HCT116 (cell line): ENCODE results near the gene ICA1L. TPM values are rescaled to one million over a fixed set of nuclear protein-coding genes. Genes with fewer than 3 reads are reported as not detected.
"Not testable (repeated sequence)": the region's sequence is repeated elsewhere in the genome, so short reads cannot be mapped to it uniquely, and the experiment has no call there.

Experiments
- ATAC-seq: fragments of 200-7000 bp; cut with Tn5 transposase; 2 replicates; pipeline ENCODE4 v1.9.1; 2020; ENCODE audit warnings: mild to moderate bottlenecking, moderate library complexity
- BruUV-seq: library from RNA; stranded (reverse); fragments of 400-500 nt; replicated peaks from 2 replicates; lab custom pipeline; 2021; lab: Mats Ljungman, UMichigan
- CTCF ChIA-PET: fragments of 300-600 bp; sonication (Branson Sonifier 250); formaldehyde crosslinking; loops from one replicate; lab custom pipeline; 2021; ENCODE audit warnings: antibody characterized with exemption; lab: Charles Lee
- POLR2A ChIA-PET: fragments of 300-600, 350-600 bp; sonication (Branson Sonifier 250); formaldehyde crosslinking; loops from one replicate; lab custom pipeline; 2021; ENCODE audit warnings: antibody characterized with exemption; lab: Charles Lee
- RAD21 ChIA-PET, 2 experiments: fragments of 300-600 bp; sonication (Branson Sonifier 250); formaldehyde crosslinking; loops; one replicate each; lab custom pipeline; 2023; ENCODE audit warnings: low total read pairs in 2 of 2; ENCODE audit not compliant: uncharacterized antibody in 2 of 2, unreplicated experiment in 2 of 2, low non-redundant PET in 1 of 2; lab: Charles Lee
- DNase-seq: peaks from one replicate; pipeline ENCODE4 v3.0.0-alpha.2; 2010; ENCODE audit warnings: low read depth, low spot score
- H2AFZ ChIP-seq: fragments of 200-600 bp; shearing (Covaris generic), sonication (generic); 2 replicates; pipeline ENCODE4 v1.6.1; 2017; ENCODE audit warnings: low read depth, mixed run types, mixed read lengths, antibody characterized with exemption, low read length; ENCODE audit not compliant: poor library complexity, severe bottlenecking
- H3K27ac ChIP-seq: 2 replicates; pipeline ENCODE4 v1.5.1; 2012; ENCODE audit warnings: low read depth, low read length
- H3K27me3 ChIP-seq: fragments of 200-600 bp; sonication (generic); 2 replicates; pipeline ENCODE4 v1.6.1; 2016; ENCODE audit warnings: mixed run types, low read length, mixed read lengths; ENCODE audit not compliant: insufficient read depth
- H3K36me3 ChIP-seq, 2 experiments: fragments of 200-500 bp in 1 of 2; fragments of 200-600 bp in 1 of 2; sonication (Bioruptor generic) in 1 of 2; sonication (generic) in 1 of 2; 2 replicates each; pipeline versions ENCODE4 v1.5.1 to v1.6.1; 2014 to 2016; ENCODE audit warnings: low read length in 2 of 2, inconsistent platforms in 1 of 2, mixed read lengths in 1 of 2, mixed run types in 1 of 2; ENCODE audit not compliant: insufficient read depth in 2 of 2, control insufficient read depth in 1 of 2
- H3K4me1 ChIP-seq, 2 experiments: fragments of 200-600 bp in 1 of 2; sonication (generic) in 1 of 2; 2 replicates each; pipeline versions ENCODE4 v1.5.1 to v1.6.1; 2012 to 2017; ENCODE audit warnings: low read length in 2 of 2, inconsistent platforms in 1 of 2, mild to moderate bottlenecking in 1 of 2, mixed read lengths in 1 of 2, mixed run types in 1 of 2, moderate library complexity in 1 of 2; ENCODE audit not compliant: insufficient read depth in 2 of 2, control insufficient read depth in 1 of 2
- H3K4me2 ChIP-seq: fragments of 200-600 bp; sonication (generic); 2 replicates; pipeline ENCODE4 v1.6.1; 2017; ENCODE audit warnings: mixed run types, low read length, mixed read lengths
- H3K4me3 ChIP-seq, 2 experiments: fragments of 200-600 bp in 1 of 2; sonication (generic) in 1 of 2; replicated peaks in 1 of 2; 2 replicates each; pipeline ENCODE4 v1.5.1; 2011 to 2016; ENCODE audit warnings: low read length in 2 of 2, control low read depth in 1 of 2, low read depth in 1 of 2, mild to moderate bottlenecking in 1 of 2, mixed read lengths in 1 of 2, mixed run types in 1 of 2
- H3K79me2 ChIP-seq: fragments of 200-600 bp; sonication (generic); 2 replicates; pipeline ENCODE4 v1.6.1; 2017; ENCODE audit warnings: mild to moderate bottlenecking, mixed run types, low read length, moderate library complexity, mixed read lengths; ENCODE audit not compliant: insufficient read depth
- H3K9ac ChIP-seq: fragments of 200-600 bp; sonication (generic); 2 replicates; pipeline ENCODE4 v1.6.1; 2016; ENCODE audit warnings: low read length, mixed read lengths
- H3K9me2 ChIP-seq: fragments of 200-600 bp; sonication (generic), shearing (Covaris generic); 2 replicates; pipeline ENCODE4 v1.6.1; 2017; ENCODE audit warnings: mixed run types, mild to moderate bottlenecking, moderate library complexity; ENCODE audit not compliant: insufficient read depth
- H3K9me3 ChIP-seq, 2 experiments: fragments of 200-500 bp in 1 of 2; fragments of 200-600 bp in 1 of 2; sonication (Bioruptor generic) in 1 of 2; sonication (generic) in 1 of 2; 2 replicates each; pipeline ENCODE4 v1.6.1; 2014 to 2017; ENCODE audit warnings: low read length in 2 of 2, mixed read lengths in 2 of 2, inconsistent platforms in 1 of 2, low read depth in 1 of 2, mild to moderate bottlenecking in 1 of 2, mixed run types in 1 of 2, moderate library complexity in 1 of 2; ENCODE audit not compliant: control insufficient read depth in 1 of 2, insufficient read depth in 1 of 2
- H4K20me1 ChIP-seq: fragments of 200-600 bp; sonication (generic), shearing (Covaris generic); 2 replicates; pipeline ENCODE4 v1.6.1; 2017; ENCODE audit warnings: mixed run types, mild to moderate bottlenecking, moderate library complexity; ENCODE audit not compliant: insufficient read depth
- ATF3 ChIP-seq: IDR thresholded peaks from 2 replicates; pipeline ENCODE4 v1.6.1; 2012
- CBX3 ChIP-seq: IDR thresholded peaks from 2 replicates; pipeline ENCODE4 v1.6.1; 2012; ENCODE audit warnings: low read depth
- CEBPB ChIP-seq: IDR thresholded peaks from 2 replicates; pipeline ENCODE4 v1.6.1; 2012; ENCODE audit warnings: low read depth
- EGR1 ChIP-seq: IDR thresholded peaks from 2 replicates; pipeline ENCODE4 v1.6.1; 2012; ENCODE audit warnings: low read depth
- ELF1 ChIP-seq: IDR thresholded peaks from 2 replicates; pipeline ENCODE4 v1.6.1; 2012; ENCODE audit warnings: low read depth, borderline replicate concordance
- FOSL1 ChIP-seq: IDR thresholded peaks from 2 replicates; pipeline ENCODE4 v1.6.1; 2012; ENCODE audit warnings: low read depth
- JUND ChIP-seq: IDR thresholded peaks from 2 replicates; pipeline ENCODE4 v1.6.1; 2012
- MAX ChIP-seq: IDR thresholded peaks from 2 replicates; pipeline ENCODE4 v1.6.1; 2012
- POLR2A ChIP-seq: IDR thresholded peaks from 2 replicates; pipeline ENCODE4 v1.7.0; 2011; ENCODE audit warnings: borderline replicate concordance; ENCODE audit not compliant: insufficient read depth, insufficient read length; ENCODE audit errors: extremely low read depth
- POLR2AphosphoS5 ChIP-seq: IDR thresholded peaks from 2 replicates; pipeline ENCODE4 v1.6.1; 2011; ENCODE audit warnings: mild to moderate bottlenecking, low read depth, low read length, moderate library complexity
- RAD21 ChIP-seq: IDR thresholded peaks from 2 replicates; pipeline ENCODE4 v1.6.1; 2012; ENCODE audit warnings: low read depth, mild to moderate bottlenecking
- SIN3A ChIP-seq: IDR thresholded peaks from 2 replicates; pipeline ENCODE4 v1.6.1; 2012; ENCODE audit warnings: low read depth
- SP1 ChIP-seq: IDR thresholded peaks from 2 replicates; pipeline ENCODE4 v1.6.1; 2012; ENCODE audit warnings: low read depth
- SRF ChIP-seq: IDR thresholded peaks from 2 replicates; pipeline ENCODE4 v1.6.1; 2012; ENCODE audit warnings: low read depth
- ZFX ChIP-seq: fragments of 450-650 bp; IDR thresholded peaks from 2 replicates; pipeline ENCODE4 v1.6.1; 2017
- intact Hi-C: fragments of 100-400 bp; cut with micrococcal nuclease; formaldehyde crosslinking; loops from 2 replicates; pipeline ENCODE4 v1.10.0; 2022
- total RNA-seq: library from RNA; stranded (reverse); gene quantifications from one replicate; pipeline ENCODE4 v1.2.1, GENCODE V29; 2021; ENCODE audit not compliant: unreplicated experiment

ICA1L gene
- total RNA-seq, 1 experiment from 2014 or later: 2.5 TPM

- ATAC-seq: peak; percentile 80
- POLR2A ChIA-PET, DNase-seq, H3K9me3 ChIP-seq, BruUV-seq, H3K27me3 ChIP-seq, H3K4me1 ChIP-seq, H4K20me1 ChIP-seq, intact Hi-C loops, H3K9me2 ChIP-seq, H2AFZ ChIP-seq, H3K36me3 ChIP-seq, CTCF ChIA-PET, RAD21 ChIA-PET: not testable (repeated sequence)
- H3K4me2 ChIP-seq: peak overlapping the region; percentile 83
- peak; percentile 58; the same call in 1 of the 2 replicates for TF ChIP-seq SIN3A
- 0 out of 2 replicates have a peak, but pooled peaks have one; percentile 19 for TF ChIP-seq EGR1
- peak; percentile 29; the same call in 1 of the 2 replicates for TF ChIP-seq MAX
- 0 out of 2 replicates have a peak, but pooled peaks have one; percentile 3 for TF ChIP-seq POLR2AphosphoS5
- peaks cover 41% of the 10 kb centered on the region for H3K79me2 ChIP-seq
- H3K9ac ChIP-seq: peak overlapping the region; percentile 91
- H3K4me3 ChIP-seq: peak overlapping the region; percentile 90 to 94
- H3K27ac ChIP-seq: peak overlapping the region; percentile 88
These were observed 41.0 kb upstream of the ICA1L start for GRCh38 chr2:202912342-202913201.

GRCh38 chr2:202911512-202912341, 40.2 kb upstream of the ICA1L start, which contains the start of the genes CARF and WDR12:
CARF (plus strand) TSS chr2:202912275; CDS start chr2:202941903, 29,628 bp downstream.
WDR12 (minus strand) TSS chr2:202911673; CDS start chr2:202911476, 197 bp downstream.
- no TSS peak for BruUV-seq
- intact Hi-C loops: loop anchor here (2.0 kb wide), 1 partner anchor 327 kb away; the partner anchor contains the start of gene CYP20A1
- peak; percentile 40; the same call in 1 of the 2 replicates for TF ChIP-seq ZFX
- TF ChIP-seq POLR2AphosphoS5: peak; percentile 89
- TF ChIP-seq JUND: no peak
- TF ChIP-seq CEBPB: no peak
- TF ChIP-seq SP1: peak; percentile 65
- TF ChIP-seq ATF3: no peak
- peak; percentile 66 for TF ChIP-seq ELF1
- TF ChIP-seq CBX3: no peak
- peak; percentile 97 for TF ChIP-seq MAX
- no peak; the same call in 1 of the 2 replicates for TF ChIP-seq RAD21
- TF ChIP-seq SIN3A: peak; percentile 59; the same call in 1 of the 2 replicates
- no peak for TF ChIP-seq FOSL1
- peak; percentile 60 for TF ChIP-seq POLR2A
- TF ChIP-seq SRF: peak; percentile 90

More at GRCh38 chr2:202911512-202912341, 40.2 kb upstream of the ICA1L start, which contains the start of the genes CARF and WDR12:
- ChIA-PET RAD21 (no interaction called here), CTCF (no interaction called here), POLR2A (interaction anchor here (0.9 kb wide), 1 partner anchor 21 kb away, joined by 3 read pairs; no protein-coding TSS in a partner anchor)
- Histone ChIP-seq H3K4me3 (peak within 1 kb of the TSS; percentile 90 to 94), H3K9me2 (no peaks in the 10 kb centered on the region), H3K4me1 (peaks cover 0 to 10% of the 10 kb centered on the region in 2 experiments; a peak in 2 of 4 replicates), H3K27ac (peak within 1 kb of the TSS; percentile 88), H3K79me2 (peaks cover 49% of the 10 kb centered on the region), H3K27me3 (no peaks in the 10 kb centered on the region), H3K4me2 (peak within 1 kb of the TSS; percentile 83), H2AFZ (peak within 1 kb of the TSS; percentile 83), H3K9ac (peak within 1 kb of the TSS; percentile 91), H4K20me1 (no peaks in the 10 kb centered on the region), H3K9me3 (no peaks in the 10 kb centered on the region), H3K36me3 (peaks cover 0 to 2% of the 10 kb centered on the region in 2 experiments; a peak in 1 of 4 replicates)
- ATAC-seq (peak; percentile 86), DNase-seq (peak; percentile 91)
